Stimulated activated naive CD4-positive, alpha-beta T cell (primary cell): ENCODE measurements around the gene DDIT4.
"Not testable (repeated sequence)": the region's sequence is repeated elsewhere in the genome, so short reads cannot be mapped to it uniquely, and the experiment has no call there.

Experiments used
- DNase-seq, 6 experiments: peaks; one replicate each; lab custom pipeline; 2025; lab: John Stamatoyannopoulos, UW

Gene DDIT4, protein sequence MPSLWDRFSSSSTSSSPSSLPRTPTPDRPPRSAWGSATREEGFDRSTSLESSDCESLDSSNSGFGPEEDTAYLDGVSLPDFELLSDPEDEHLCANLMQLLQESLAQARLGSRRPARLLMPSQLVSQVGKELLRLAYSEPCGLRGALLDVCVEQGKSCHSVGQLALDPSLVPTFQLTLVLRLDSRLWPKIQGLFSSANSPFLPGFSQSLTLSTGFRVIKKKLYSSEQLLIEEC

DNA sequence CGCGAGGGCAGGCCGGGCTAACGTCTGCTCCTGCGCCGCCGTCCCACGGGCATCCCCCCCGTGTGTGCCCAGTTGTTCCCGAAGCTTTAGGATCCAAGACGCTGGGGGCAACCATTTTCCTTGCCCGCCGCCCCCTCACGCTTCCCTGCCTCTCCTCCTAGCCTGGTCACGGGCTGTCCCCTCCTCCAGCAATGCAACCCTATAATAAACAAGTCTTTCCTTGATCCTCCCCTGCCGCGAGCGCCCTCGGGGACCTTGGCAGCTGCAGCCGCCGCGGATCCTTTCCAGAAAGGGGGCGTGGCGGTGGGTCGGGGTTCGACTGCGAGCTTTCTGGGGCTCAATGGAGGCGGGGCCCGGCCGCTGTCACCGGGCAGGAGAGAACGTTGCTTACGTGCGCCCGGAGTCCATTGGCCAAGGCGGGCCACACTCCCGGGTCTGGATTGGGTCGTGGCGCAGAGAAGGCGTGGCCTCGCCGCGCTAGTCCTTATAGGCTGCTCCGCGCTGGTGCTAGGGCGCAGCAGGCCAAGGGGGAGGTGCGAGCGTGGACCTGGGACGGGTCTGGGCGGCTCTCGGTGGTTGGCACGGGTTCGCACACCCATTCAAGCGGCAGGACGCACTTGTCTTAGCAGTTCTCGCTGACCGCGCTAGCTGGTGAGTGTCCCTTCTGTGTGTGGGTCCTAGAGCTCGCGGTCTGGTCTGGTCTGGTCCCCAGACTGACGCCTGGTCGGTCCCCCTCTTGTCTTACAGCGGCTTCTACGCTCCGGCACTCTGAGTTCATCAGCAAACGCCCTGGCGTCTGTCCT is at the start of gene DDIT4:
TSS of gene DDIT4 (plus strand) at position 515 of the 803 bp plus-strand sequence. CDS start 293 bp downstream, outside the sequence.
- DNase-seq = peak; percentile 92 to 98 (median 94)

DNA sequence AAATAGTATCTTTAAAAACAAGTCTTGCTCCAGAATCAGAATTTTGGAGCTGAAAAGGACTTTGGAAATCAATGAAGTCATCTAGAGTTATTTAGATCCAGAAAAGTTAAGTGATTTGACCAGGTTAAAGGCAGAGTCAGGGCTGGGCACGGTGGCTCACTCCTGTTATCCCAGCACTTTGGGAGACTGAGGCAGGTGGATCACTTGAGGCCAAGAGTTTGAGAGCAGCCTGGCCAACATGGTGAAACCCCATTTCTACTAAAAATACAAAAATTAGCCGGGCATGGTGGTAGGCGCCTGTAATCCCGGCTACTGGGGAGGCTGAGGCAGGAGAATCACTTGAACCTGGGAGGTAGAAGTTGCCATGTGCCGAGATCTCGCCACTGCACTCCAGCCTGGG is 49.5 kb upstream of the DDIT4 start:
- DNase-seq = not testable (repeated sequence)

DNA sequence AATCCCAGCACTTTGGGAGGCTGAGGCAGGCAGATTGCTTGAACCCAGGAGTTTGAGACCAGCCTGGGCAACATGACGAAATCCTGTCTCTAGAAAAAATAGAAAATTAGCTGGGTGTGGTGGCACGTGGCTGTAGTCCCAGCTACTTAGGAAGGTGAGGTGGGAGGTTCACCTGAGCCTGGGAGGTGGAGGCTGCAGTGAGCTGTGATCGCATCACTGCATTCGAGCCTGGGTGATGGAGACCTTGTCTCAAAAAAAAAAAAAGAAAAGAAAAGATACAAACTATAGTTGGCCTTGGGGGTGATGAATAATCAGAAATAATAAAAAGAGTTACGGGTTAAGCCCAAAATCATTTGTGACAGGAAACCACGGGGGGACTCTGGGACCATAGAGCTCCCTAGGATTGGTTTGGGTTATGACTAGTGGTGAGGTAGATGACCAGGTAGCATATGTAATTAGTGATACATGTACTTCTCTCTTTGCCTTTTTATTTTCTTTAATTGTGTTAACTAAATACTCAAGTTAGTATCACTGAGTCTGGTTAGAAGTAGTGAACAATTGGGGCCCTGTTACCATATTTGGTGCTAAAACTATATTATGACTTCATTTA is 47.2 kb upstream of the DDIT4 start:
- no peak for DNase-seq

DNA sequence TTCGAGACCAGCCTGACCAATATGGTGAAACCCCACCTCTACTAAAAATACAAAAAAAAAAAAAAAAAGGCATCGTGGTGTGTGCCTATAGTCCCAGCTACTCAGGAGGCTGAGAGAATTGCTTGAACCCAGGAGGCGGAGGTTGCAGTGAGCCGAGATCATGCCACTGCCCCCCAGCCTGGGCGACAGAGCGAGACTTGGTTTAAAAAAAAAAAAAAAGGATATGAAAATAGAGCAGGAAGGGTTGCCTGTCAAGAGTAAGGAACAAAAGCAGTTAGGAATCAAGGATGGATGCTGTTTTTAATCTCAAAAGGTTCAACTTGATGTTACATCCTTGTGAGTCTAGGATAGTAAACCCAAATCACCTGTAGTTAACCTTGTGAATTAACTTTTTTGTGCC is 45.9 kb upstream of the DDIT4 start:
- DNase-seq = no peak

DNA sequence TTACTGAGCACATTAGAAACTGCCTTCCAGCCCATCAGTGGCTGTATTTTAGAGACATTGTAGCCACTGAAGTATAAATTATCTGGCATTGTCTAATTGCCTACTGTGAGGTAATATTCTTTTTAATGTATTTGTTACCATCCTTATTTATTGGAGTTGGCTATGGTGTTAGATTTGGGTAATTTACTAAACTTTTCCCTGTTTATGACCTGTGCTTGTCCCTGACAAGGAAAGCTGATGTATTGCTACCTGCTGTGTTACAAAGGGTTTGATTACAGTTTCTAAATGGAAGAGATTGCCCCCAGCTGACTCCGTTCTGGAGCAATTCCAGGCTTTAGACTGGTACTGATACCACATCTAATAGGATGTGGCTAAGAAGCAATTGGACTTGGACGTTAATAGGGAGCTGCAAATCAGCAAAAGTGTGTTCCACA is 45.4 kb upstream of the DDIT4 start:
- no peak for DNase-seq

DNA sequence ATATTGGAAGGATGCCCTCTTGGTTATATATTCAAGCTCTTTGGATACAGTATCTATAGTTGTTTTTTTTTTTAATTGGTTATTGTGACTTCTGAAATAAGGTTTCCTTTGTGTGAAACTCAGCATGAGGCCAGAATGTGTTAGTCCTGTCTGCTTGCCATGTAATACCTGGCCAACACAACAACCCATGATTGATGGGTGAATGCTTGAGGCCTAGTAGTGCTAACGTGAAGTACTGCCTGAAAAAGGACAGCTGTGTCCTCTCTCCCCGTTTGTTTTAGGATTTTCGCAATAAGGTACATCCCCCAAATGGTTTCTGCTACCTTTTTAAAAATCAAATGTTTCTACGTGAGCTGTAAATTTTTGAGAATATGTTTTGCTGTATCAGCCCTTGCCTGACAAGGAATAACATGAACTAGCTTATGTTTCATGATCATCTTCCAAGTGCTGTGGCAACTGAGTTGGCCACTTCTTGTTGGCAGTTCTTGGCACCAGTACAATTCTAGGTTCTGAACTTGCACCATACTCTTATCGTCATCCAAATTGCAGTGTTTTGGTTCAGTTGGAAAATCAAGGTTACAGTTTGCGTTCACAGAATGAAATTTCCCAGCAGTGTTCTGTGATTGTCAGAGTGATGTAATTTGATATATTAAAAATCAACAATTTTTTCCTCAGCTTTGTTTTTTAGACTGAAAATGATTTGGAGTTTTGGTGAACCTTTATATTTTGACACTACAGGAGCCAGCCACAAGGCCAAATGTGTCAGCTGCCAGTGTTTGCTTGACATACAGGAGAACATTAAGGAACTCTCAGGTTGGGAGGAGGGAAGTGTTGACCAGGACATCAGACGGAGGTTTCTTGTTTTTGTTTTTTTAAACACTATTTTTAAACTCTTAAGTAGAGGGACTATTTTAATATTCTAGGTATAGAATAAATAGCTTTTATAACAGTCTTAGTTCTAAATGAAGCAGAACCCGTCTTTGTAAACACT is 44.2 kb upstream of the DDIT4 start:
- DNase-seq = no peak

DNA sequence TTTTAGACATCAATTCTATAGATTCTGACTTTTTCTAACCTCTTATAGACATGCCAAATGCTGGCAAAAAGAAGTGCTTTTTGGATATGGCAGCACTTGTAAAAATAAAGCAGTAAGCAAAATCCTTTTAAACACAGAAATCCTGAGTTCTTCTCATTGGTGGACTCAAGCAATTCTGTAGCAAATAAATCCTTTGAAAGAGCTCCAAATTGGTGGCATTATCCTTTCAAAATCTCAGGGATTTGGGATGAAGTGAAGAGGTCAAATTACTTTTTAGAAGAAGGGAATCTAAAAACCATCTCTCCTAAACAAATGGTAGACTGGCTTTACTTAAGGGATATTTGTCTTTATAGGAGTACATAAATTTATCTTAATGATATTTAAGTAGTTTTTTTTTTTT is 40.1 kb upstream of the DDIT4 start:
- DNase-seq = no peak

DNA sequence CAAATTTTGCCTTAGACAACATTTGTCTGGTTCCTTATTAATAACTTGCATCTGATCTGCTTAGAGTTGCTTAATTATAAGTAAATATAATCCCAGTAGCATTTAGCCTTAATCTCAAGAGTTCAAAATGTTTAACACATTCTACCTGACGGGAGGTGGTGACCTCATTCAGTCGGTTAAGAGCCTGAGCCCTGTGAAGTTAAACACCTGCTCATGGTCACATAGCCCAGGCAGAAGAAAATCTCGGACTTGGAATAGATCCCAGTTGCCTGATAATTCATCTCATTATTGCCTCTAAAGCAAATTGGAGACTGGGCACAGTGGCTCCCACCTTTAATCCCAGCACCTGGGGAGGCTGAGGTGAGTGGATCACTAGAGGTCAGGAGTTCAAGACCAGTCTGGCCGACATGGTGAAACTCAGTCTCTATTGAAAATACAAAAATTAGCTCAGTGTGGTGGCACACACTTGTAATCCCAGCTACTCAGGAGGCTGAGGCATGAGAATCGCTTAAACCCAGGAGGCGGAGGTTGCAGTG is 39.1 kb upstream of the DDIT4 start:
- DNase-seq = no peak

DNA sequence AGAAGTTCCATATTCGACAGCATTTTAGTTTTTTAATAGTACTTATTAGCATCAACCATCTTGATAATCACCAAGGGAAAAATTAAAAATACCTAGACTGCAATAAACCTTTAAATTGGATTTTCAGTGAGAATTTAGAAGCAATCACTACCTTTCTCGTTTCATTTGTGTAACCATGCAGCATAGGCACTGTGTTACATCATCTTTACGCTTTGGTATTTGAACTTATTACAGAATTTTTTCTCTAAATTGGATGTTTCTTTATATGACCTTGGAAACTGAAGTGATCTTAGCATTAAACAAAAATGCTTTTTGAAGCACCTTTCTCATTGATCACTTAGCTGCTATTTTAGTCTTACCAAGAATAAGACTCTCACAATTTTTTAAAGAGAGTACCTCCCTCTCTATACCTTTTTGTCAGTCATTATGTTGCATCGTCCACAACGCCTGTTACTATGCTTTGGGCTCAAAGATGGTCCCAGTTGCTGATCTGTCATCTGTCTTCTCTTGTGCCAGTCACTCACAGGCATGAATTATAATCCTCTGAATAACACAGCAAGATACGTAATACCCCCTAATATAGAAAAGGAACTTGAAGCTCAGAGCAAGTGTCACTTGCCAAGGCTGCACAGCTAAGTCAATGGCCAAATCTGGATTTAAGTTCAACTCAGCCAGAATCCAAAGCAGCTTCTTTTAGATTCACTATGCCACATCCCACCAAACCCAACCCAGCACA is 38.0 kb upstream of the DDIT4 start:
- no peak for DNase-seq

DNA sequence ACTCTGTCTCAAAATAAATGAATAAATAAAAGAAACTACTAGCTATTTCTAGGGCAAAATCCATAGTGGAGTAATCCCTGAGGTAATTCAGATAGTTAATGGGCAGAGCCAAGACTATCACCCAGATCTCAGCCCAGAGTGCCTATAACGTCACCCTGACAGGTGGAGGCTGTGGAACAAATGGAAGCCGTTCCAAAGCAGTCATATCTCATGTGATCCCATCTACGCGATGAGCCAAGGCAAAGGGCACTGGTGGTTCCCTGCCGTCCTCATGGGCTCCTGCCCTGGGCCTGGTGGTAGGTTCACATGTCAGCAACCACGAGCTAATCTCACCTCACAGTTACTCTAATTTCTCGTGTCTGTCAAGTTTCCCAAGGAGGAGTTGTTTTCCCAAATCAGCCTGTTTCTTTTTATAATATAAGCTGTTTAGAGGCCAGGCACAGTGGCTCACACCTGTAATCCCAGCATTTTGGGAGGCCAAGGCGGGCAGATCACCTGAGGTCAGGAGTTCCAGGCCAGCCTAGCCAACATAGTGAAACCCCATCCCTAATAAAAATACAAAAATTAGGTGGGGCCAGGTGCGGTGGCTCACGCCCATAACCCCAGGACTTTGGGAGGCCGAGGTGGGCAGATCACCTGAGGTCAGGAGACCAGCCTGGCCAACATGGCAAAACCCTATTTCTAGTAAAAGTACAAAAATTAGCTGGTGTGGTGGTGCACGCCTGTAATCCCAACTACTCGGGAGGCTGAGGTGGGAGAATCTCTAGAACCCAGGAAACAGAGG is 35.1 kb upstream of the DDIT4 start:
- DNase-seq = no peak

DNA sequence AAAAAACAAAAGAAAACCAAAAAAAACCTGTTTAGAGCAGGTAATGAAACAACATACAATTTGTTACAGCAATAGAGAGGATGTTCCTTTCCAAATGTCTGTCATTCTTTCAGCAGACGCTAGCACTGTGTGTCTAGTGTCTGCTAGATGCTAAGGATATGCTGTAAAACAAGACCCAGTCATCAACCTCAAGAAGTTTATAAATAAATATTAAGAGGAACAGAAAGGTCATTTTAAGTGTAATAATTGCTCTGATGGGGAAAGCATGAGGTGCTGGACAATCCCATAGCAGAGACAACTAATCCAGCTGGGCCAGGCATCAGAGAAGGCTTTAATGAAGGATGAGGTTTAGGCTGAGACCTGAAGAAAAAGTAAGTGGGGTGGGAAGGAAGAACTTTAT is 34.3 kb upstream of the DDIT4 start:
- no peak for DNase-seq

DNA sequence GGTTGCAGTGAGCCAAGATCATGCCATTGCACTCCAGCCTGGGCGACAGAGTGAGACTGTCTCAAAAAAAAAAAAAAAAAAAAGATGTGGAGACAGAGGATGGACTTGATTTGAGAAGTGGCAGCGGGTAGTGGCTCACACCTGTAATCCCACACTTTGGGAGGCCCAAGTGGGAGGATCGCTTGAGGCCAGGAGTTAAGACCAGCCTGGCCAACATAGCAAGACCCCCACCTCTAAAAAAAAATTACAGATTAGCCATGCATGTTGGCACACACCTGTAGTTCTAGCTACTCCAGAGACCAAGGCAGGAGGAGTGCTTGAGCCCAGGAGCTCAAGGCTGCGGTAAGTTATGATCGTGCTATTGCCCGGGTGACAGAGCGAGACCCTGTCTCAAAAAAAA is 33.4 kb upstream of the DDIT4 start:
- DNase-seq = no peak

DNA sequence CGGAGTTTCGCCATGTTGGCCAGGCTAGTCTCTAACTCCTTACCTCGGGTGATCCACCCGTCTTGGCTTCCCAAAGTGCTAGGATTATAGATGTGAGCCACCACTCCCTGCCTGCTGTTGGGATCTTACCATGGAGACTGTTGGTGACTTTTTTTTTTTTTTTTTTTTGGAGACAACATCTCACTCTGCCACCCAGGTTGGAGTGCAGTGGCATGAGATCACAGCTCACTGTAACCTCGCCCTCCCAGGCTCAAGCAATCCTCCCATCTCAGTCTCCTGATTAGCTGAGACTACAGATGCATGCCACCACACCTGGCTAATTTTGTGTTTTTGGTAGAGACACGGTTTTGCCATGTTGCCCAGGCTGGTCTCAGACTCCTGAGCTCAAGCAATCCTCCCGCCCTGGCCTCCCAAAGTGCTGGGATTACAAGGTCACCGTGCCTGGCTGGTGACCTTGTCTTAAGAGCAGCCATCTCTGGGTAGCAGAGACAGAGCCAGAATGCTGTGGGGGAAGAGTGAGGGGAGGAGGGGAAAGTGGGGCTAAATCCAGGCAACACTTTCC is 32.0 kb upstream of the DDIT4 start:
- no peak for DNase-seq

DNA sequence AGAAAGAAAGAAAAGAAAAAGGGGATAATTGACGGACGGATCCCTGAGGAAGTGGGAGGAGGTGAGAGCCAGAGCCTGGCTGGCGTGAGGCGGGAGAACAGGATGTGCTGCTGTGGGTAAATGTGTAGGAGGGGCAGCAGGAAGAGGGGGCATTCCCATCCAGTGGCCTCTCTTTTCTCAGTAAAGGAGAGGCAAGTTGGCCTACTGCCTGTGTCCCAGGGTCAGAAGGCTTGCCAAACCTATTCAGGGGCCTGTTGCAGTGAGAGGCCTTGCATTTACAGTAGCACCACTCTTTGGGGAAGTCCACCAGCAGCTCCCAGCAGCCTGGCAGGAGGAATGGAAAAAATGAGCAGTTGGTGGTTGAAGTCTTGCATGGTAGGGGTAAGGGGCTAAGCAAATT is 31.0 kb upstream of the DDIT4 start:
- DNase-seq = no peak

DNA sequence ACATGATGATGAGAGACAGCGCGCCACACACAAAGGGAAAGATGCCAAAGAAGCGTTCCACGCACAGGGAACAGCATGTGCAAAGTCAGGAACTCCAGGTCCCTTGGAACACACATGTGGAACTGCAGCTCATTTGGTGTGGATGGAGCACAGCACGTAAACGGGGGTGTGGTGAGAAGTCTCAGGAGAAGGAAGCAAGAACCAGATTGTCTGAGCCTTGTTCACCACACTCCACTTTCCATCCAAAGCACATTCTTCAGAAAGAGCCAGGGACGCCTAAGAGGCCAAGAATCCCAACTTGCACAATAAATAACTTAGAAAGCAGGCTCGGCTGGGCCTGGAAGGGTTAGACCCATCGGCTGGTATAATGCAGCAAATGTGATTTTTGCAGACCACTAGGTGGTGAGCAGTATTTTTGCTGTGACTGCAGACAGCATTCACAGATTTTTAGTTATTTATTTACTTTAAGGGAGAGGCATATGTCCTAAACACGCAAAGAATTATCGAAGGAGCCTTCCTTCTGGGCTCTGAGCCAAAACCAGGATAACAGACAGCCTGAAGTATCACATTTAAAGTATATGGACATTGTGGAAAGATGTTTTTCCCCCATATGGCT is 29.8 kb upstream of the DDIT4 start:
- peak in 1 of 6 experiments; percentile 20 for DNase-seq

DNA sequence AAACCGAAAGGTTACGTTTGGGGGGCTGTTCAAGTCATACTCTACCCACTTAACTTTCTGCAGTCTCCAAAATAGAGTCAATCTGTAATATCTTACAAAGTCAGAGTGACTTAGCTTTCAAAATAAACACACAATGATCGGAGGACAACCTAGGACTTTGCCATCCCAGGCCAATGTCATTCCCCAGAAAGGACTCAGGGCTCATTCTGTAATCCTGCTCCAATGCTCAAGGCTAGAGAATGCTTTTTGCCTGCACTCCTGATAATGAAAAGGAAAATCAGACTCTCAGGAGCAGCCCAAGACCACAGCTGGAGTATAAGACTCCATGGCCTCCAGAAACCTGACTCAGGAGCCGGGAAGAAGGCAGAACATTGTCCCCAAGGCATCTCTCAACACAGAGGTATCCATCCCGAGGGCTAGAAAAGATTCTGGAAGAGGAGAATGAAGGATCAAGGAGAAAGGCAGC is 29.1 kb upstream of the DDIT4 start:
- DNase-seq = no peak

DNA sequence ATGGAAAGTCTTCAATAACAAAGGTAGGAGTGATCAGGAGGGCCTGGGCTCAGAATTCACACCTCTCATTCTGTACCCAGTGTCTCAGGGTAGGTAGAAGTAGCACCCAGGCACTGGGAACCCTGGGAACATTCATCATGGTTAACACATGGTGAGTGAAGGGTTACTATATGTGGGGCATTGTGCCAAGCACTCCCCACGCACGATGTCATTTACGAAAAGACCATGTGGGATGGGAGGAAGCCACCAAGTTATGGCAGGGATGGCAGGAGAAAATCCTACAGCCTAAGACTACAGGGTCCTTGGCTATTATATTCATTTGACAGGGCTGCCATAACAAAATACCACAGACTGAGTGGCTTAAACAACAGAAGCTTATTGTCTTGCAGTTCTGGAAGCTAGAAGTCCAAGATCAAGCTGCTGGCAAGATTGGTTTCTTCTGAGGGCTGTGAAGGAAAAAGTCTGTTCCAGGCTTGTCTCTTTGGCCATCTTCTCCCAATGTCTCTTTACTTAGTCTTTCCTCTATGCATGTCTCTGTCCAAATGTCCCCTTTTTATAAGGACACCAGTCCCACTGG is 27.7 kb upstream of the DDIT4 start:
- no peak for DNase-seq

DNA sequence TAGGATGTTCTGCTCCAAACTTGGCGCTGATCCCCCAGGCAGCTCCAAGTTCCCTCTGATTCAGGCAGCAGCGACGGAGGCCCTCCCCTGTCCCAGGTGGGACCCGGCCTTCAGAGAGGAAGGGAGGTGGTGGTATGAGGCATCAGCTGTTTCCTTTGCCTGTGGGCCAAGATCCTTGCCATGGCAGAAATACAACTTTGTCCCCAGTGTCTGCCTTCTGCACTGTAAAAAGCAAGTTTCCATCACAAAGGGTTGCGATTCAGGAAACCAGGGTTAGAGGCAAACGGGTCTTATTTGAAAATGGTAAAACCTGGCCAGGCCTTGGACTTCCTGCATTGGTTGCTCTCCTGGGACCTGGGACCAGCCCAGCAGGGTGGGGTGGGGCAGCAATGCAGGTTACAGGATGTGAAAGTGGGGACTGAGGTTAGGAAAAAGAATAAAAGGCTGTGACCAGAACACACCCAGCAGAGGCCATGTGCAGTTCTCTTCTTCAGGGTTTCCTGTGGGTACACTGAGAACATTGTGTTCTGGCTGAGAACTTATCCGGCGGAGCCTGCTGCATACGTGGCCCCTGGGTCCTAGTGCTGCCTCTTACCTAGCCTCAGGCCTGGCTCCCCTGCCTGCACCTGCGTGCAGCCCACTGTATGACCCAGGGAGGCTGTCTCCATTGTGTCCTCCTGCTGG is 25.1 kb upstream of the DDIT4 start:
- DNase-seq = peak; percentile 52 to 94 (median 77)
